ENCODE results near the gene SLC7A6. TPM values are rescaled to one million over a fixed set of nuclear protein-coding genes. Genes with fewer than 3 reads are reported as not detected.

The SLC7A6 gene
- total and polyA plus RNA-seq, 2 of the 8 experiments (the other 6 are each of a cell fraction or from before 2014, with no cell fraction given) = 28.0 to 37.8 TPM

DNA sequence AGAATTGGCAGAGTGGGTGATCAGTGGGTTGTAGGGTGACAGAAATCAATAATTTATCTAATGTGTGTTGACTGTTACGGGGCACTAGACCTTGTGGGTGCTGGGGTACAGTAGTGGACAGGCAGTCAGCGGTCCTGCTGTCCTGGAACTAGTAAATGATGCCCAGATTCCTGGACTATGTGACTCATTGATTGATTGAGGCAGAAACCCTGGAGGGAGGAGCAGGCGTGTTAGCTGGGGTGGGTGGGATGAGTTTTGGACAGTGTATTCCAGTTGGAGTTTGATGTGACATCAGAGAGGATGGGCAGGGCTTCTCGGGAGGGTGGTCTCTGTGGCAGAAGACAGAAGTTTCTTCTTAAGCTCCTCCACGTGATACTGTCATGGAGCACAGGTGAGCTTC lies 70.8 kb downstream of the SLC7A6 start:
- DNase-seq (ENCODE audit: low read depth in 1 of 2, low spot score in 2 of 2) = no peak
- H3K27me3 ChIP-seq (replicated peaks in 1 of 4; ENCODE audit: control insufficient read depth in 3 of 4, extremely low read depth in 1 of 4, insufficient read depth in 3 of 4, low read length in 3 of 4) = no peaks in the 10 kb centered on the region
- H4K5ac ChIP-seq (ENCODE audit: insufficient read length, low read depth, low read length) = no peak overlapping the region
- H2AFZ ChIP-seq (ENCODE audit: low read length) = no peak overlapping the region
- peaks cover 3 to 7% of the 10 kb centered on the region in 2 experiments for H4K20me1 ChIP-seq (replicated peaks in 1 of 2; ENCODE audit: control insufficient read depth in 1 of 2, insufficient read depth in 2 of 2, low read length in 2 of 2)
- H3K4ac ChIP-seq (replicated peaks; ENCODE audit: insufficient read length, low read depth, low read length) = no peak overlapping the region
- H2BK5ac ChIP-seq (ENCODE audit: low read depth, low read length) = no peak overlapping the region
- no peak overlapping the region for H4K91ac ChIP-seq (replicated peaks; ENCODE audit: insufficient read length, low read length)
- H3K9me3 ChIP-seq (ENCODE audit: insufficient read depth in 2 of 2, low read depth in 1 of 2, low read length in 1 of 2) = no peaks in the 10 kb centered on the region
- no peak overlapping the region for H3K4me3 ChIP-seq (ENCODE audit: extremely low read depth in 1 of 4, insufficient read depth in 2 of 4, low read depth in 3 of 4, low read length in 4 of 4)
- H3K79me2 ChIP-seq (ENCODE audit: control insufficient read depth in 1 of 2, insufficient read depth in 2 of 2, low read length in 2 of 2) = no peaks in the 10 kb centered on the region
- H3K27ac ChIP-seq (ENCODE audit: low read depth, low read length) = no peak overlapping the region
- no peaks in the 10 kb centered on the region for H3K79me1 ChIP-seq (ENCODE audit: low read depth, low read length)
- H3K14ac ChIP-seq (ENCODE audit: insufficient read length) = no peak overlapping the region
- peaks cover 6 to 34% (median 23%) of the 10 kb centered on the region in 4 experiments; a peak in 7 of 8 replicates for H3K36me3 ChIP-seq (ENCODE audit: control insufficient read depth in 2 of 4, insufficient read depth in 4 of 4, low read length in 3 of 4)
- POLR2A ChIA-PET (ENCODE audit: partially characterized antibody) = interaction anchor here (1.3 kb wide), 1 partner anchor 24 kb away, joined by 4 read pairs; the partner anchor contains the start of genes PRMT7 and SLC7A6OS
- FAIRE-seq = no peak
- no peak overlapping the region for H3K56ac ChIP-seq (replicated peaks; ENCODE audit: insufficient read length, low read depth, low read length)
- no peak overlapping the region for H2BK12ac ChIP-seq (ENCODE audit: low read depth, low read length)
- no peaks in the 10 kb centered on the region for H3K4me1 ChIP-seq (replicated peaks in 1 of 4; ENCODE audit: control insufficient read depth in 3 of 4, insufficient read depth in 4 of 4, low read length in 3 of 4)
- H3K23ac ChIP-seq (ENCODE audit: insufficient read length) = no peak overlapping the region
- H3K9ac ChIP-seq (replicated peaks in 1 of 4; ENCODE audit: extremely low read depth in 1 of 4, low read depth in 3 of 4, low read length in 3 of 4) = no peak overlapping the region
- no peak overlapping the region for H2BK120ac ChIP-seq (replicated peaks; ENCODE audit: low read depth, low read length)
- WGBS, 2 experiments (ENCODE audit: extremely low coverage in 1 of 2, insufficient coverage in 1 of 2, insufficient read length in 1 of 2, insufficient replicate concordance in 2 of 2, low coverage in 1 of 2, low lambda C conversion rate in 2 of 2, missing lambda C conversion rate in 1 of 2) = 87% methylated on average over 5 of the region's 5 CpGs; no CpG with 5 or more reads in 1 of the 2 experiments
- no peak overlapping the region for H3K18ac ChIP-seq (ENCODE audit: extremely low read depth, low read length)
- H2BK15ac ChIP-seq (ENCODE audit: low read length) = no peak overlapping the region
- TF ChIP-seq SRF (IDR thresholded peaks at IDR 0.05; ENCODE audit: low read depth, low read length) (no peak), KDM5A (IDR thresholded peaks at IDR 0.05; ENCODE audit: low read length) (no peak), SP2 (IDR thresholded peaks at IDR 0.05; ENCODE audit: low read length) (no peak), NRF1 (IDR thresholded peaks at IDR 0.05; ENCODE audit: low read depth, low read length) (no peak)
- H4K8ac ChIP-seq (ENCODE audit: extremely low read depth, insufficient read depth, low read length) = no peak overlapping the region
- H3K23me2 ChIP-seq (ENCODE audit: low read depth, low read length) = no peaks in the 10 kb centered on the region
- no peak overlapping the region for H2AK5ac ChIP-seq (ENCODE audit: low read depth, low read length)
- no peak overlapping the region for H3K4me2 ChIP-seq (ENCODE audit: insufficient read depth in 1 of 2, low read depth in 2 of 2, low read length in 2 of 2)
- no peak overlapping the region for H2BK20ac ChIP-seq (ENCODE audit: low read length)
- CTCF ChIA-PET (ENCODE audit: partially characterized antibody) = interaction anchor here (0.6 to 1.6 kb wide), 7 partner anchors 10 to 324 kb away, joined by 3 to 7 read pairs (median 3); partner anchors contain the start of gene SLC7A6
